HG03066 (cell line): ENCODE data around the gene ELMOD3.

Experiments used
- ATAC-seq: cut with Tn5 transposase; IDR thresholded peaks from one replicate; pipeline ENCODE4 v1.9.1; 2021; ENCODE audit warnings: low read depth; ENCODE audit not compliant: unreplicated experiment

ELMOD3 gene

GRCh38 chr2:85420536-85421259 is 66.1 kb downstream of the ELMOD3 start:
- ATAC-seq, result peak; percentile 54

GRCh38 chr2:85421260-85422071 is 66.9 kb downstream of the ELMOD3 start:
- no peak for ATAC-seq

GRCh38 chr2:85422072-85422457 is 67.5 kb downstream of the ELMOD3 start:
- no peak for ATAC-seq

- ATAC-seq, result no peak
These were observed 69.0 kb downstream of the ELMOD3 start for GRCh38 chr2:85423525-85423924.

GRCh38 chr2:85425588-85425987 is 71.0 kb downstream of the ELMOD3 start:
- ATAC-seq, result no peak

GRCh38 chr2:85427300-85427835 is 72.8 kb downstream of the ELMOD3 start:
- ATAC-seq, result no peak

GRCh38 chr2:85428343-85428881 is 73.8 kb downstream of the ELMOD3 start:
- ATAC-seq, result no peak

- ATAC-seq, result no peak
These were observed 74.8 kb downstream of the ELMOD3 start for GRCh38 chr2:85429213-85429923.

- ATAC-seq, result no peak
These were observed 75.3 kb downstream of the ELMOD3 start for GRCh38 chr2:85429924-85430289.

- ATAC-seq, result no peak
These were observed 76.4 kb downstream of the ELMOD3 start for GRCh38 chr2:85430752-85431569.

- ATAC-seq, result no peak
These were observed 77.1 kb downstream of the ELMOD3 start for GRCh38 chr2:85431570-85432205.

GRCh38 chr2:85433511-85434089 is 79.0 kb downstream of the ELMOD3 start:
- ATAC-seq, result no peak

GRCh38 chr2:85434696-85435095 is 80.1 kb downstream of the ELMOD3 start:
- no peak for ATAC-seq

GRCh38 chr2:85435220-85435958 is 80.8 kb downstream of the ELMOD3 start:
- no peak for ATAC-seq

- no peak for ATAC-seq
These were observed 81.6 kb downstream of the ELMOD3 start for GRCh38 chr2:85435981-85436835.

- no peak for ATAC-seq
These were observed 82.4 kb downstream of the ELMOD3 start for GRCh38 chr2:85436836-85437487.
